NCI-H226 (cell line): ENCODE measurements around the gene PRKAA1.
"Not testable (repeated sequence)": the region's sequence is repeated elsewhere in the genome, so short reads cannot be mapped to it uniquely, and the experiment has no call there.

Experiments used
- DNase-seq: peaks from one replicate; pipeline ENCODE4 v3.0.0-alpha.2; 2015

PRKAA1 gene

DNA sequence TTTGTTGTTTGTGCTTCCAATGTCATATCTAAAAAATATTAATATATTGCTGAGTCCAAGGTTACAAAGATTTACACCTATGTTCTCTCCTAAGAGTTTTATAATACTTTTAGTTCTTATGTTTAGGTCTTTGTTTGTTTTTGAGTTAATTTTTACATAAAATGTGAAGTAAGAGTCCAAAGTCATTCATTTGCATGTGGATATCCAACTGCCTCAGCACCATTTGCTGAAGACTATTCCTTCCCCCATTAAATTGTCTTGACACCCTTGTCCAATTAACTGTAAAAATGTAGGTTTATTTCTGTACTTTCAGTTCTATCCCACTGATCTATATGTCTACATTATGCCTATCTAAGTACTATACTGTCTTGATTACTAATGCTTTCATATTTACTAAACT lies 78.1 kb downstream of the PRKAA1 start:
- DNase-seq = no peak

GRCh38 chr5:40717281-40717680 lies 80.9 kb downstream of the PRKAA1 start:
- no peak for DNase-seq

DNA sequence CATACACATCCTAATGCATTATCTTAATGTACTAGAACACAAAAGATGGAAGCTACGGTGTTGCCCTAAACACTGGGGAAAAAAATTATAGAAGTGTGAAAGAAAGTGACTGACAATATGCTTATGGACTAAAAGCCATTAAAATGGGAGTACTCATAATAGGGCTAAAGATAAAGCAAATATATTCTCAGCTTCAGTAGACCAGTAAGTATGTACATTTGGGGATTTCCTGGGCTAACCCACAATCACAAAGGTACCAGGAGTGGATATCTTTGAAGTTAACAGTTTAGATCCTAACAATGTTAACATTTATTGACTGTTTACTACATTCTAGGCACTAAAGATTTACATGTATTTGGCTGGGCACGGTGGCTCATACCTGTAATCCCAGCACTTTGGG lies 81.6 kb downstream of the PRKAA1 start:
- DNase-seq = no peak

DNA sequence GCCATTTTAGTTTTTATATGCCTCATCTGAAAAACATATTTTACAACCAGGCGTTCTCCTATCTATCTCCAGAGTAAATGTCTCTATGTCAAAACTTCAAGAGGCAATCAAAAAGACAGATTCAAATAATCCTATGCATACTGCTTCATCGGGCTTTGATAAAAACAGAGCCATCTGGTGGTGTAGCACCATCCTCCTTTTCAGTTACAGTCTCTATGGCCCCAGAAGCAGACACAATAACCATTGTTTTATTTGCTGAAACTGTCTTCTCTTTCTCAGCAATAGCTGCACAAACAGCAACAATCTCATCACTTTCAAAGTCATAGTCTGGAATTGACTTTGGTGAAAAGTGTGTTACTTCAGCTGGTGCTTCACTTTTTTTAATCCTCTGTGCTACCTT lies 82.2 kb downstream of the PRKAA1 start:
- no peak for DNase-seq

- no peak for DNase-seq
Measured at GRCh38 chr5:40714001-40714400, 84.2 kb downstream of the PRKAA1 start.

- not testable (repeated sequence) for DNase-seq
Measured at GRCh38 chr5:40710575-40710974, 87.6 kb downstream of the PRKAA1 start.
